ENCODE measurements around the gene CCL25. TPM values are rescaled to one million over a fixed set of nuclear protein-coding genes. Genes with fewer than 3 reads are reported as not detected.
A peak's percentile ranks its signal among the peaks of the same experiment; 100 is the strongest.

Gene CCL25
- polyA plus RNA-seq, 1 of the 3 experiments (the other 2 are of a cell fraction), result not detected

DNA sequence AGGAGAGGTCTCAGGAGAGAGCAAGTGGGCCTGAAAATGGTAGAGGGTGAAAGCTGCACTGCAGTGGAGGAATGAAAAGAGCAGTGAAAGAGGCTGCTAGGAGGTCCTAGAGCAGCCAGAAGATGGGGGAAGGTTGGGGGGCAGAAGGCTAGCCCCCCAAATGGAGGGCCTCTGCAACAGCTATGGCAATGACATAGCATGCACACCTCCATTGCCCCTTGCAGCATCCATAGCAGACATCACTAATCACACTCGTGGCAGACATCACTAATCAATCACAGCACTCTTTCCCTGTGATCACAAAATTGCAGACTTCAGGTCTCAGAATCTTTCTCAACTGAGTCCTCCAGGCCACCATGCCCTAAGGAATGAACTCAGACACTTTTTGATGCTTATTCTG is 21.9 kb downstream of the CCL25 start:
- no peak overlapping the region for H3K27ac ChIP-seq (ENCODE audit: low read depth in 2 of 2, low read length in 1 of 2)
- ChIA-PET POLR2A (no interaction called here), CTCF (no interaction called here)
- no peaks in the 10 kb centered on the region for H3K9me2 ChIP-seq
- no peaks in the 10 kb centered on the region for H3F3A ChIP-seq (replicated peaks; ENCODE audit: insufficient read depth)
- no peak overlapping the region for H3K9ac ChIP-seq
- WGBS (ENCODE audit: low lambda C conversion rate), result 14% methylated on average over 1 of the region's 1 CpG
- no peaks in the 10 kb centered on the region for H3K4me1 ChIP-seq (ENCODE audit: control insufficient read depth in 1 of 2, insufficient read depth in 2 of 2, low read depth in 1 of 2, low read length in 1 of 2)
- TF ChIP-seq MXI1 (IDR thresholded peaks at IDR 0.05; ENCODE audit: low read depth, low read length) (no peak), RAD21 (IDR thresholded peaks at IDR 0.05; ENCODE audit: low read length) (no peak), SMC3 (IDR thresholded peaks at IDR 0.05; ENCODE audit: low read depth, low read length) (no peak), RCOR1 (IDR thresholded peaks at IDR 0.05; ENCODE audit: low read length) (no peak), MEF2A (IDR thresholded peaks at IDR 0.05; ENCODE audit: borderline replicate concordance, low read depth) (no peak), EP300 (IDR thresholded peaks at IDR 0.05; ENCODE audit: borderline replicate concordance in 1 of 2, low read depth in 1 of 2, low read length in 1 of 2) (no peak), FOXJ3 (CRISPR knock-in tag; IDR thresholded peaks at IDR 0.05) (no peak), NRF1 (IDR thresholded peaks at IDR 0.05; ENCODE audit: low read depth, low read length) (no peak), TEAD4 (IDR thresholded peaks at IDR 0.05; ENCODE audit: borderline replicate concordance, insufficient read depth) (no peak)
- TF ChIP-seq, protein P1, sequence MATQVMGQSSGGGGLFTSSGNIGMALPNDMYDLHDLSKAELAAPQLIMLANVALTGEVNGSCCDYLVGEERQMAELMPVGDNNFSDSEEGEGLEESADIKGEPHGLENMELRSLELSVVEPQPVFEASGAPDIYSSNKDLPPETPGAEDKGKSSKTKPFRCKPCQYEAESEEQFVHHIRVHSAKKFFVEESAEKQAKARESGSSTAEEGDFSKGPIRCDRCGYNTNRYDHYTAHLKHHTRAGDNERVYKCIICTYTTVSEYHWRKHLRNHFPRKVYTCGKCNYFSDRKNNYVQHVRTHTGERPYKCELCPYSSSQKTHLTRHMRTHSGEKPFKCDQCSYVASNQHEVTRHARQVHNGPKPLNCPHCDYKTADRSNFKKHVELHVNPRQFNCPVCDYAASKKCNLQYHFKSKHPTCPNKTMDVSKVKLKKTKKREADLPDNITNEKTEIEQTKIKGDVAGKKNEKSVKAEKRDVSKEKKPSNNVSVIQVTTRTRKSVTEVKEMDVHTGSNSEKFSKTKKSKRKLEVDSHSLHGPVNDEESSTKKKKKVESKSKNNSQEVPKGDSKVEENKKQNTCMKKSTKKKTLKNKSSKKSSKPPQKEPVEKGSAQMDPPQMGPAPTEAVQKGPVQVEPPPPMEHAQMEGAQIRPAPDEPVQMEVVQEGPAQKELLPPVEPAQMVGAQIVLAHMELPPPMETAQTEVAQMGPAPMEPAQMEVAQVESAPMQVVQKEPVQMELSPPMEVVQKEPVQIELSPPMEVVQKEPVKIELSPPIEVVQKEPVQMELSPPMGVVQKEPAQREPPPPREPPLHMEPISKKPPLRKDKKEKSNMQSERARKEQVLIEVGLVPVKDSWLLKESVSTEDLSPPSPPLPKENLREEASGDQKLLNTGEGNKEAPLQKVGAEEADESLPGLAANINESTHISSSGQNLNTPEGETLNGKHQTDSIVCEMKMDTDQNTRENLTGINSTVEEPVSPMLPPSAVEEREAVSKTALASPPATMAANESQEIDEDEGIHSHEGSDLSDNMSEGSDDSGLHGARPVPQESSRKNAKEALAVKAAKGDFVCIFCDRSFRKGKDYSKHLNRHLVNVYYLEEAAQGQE (IDR thresholded peaks at IDR 0.05; ENCODE audit: low read depth, low read length), result no peak
- TF ChIP-seq, protein P2, sequence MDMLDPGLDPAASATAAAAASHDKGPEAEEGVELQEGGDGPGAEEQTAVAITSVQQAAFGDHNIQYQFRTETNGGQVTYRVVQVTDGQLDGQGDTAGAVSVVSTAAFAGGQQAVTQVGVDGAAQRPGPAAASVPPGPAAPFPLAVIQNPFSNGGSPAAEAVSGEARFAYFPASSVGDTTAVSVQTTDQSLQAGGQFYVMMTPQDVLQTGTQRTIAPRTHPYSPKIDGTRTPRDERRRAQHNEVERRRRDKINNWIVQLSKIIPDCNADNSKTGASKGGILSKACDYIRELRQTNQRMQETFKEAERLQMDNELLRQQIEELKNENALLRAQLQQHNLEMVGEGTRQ (IDR thresholded peaks at IDR 0.05; ENCODE audit: borderline replicate concordance, low read depth, low read length), result no peak
- TF ChIP-seq, protein P3, sequence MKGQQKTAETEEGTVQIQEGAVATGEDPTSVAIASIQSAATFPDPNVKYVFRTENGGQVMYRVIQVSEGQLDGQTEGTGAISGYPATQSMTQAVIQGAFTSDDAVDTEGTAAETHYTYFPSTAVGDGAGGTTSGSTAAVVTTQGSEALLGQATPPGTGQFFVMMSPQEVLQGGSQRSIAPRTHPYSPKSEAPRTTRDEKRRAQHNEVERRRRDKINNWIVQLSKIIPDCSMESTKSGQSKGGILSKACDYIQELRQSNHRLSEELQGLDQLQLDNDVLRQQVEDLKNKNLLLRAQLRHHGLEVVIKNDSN (IDR thresholded peaks at IDR 0.05; ENCODE audit: borderline replicate concordance, low read depth), result no peak
- TF ChIP-seq, protein P4, sequence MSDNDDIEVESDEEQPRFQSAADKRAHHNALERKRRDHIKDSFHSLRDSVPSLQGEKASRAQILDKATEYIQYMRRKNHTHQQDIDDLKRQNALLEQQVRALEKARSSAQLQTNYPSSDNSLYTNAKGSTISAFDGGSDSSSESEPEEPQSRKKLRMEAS (IDR thresholded peaks at IDR 0.05; ENCODE audit: low read depth), result no peak
- TF ChIP-seq, protein P5, sequence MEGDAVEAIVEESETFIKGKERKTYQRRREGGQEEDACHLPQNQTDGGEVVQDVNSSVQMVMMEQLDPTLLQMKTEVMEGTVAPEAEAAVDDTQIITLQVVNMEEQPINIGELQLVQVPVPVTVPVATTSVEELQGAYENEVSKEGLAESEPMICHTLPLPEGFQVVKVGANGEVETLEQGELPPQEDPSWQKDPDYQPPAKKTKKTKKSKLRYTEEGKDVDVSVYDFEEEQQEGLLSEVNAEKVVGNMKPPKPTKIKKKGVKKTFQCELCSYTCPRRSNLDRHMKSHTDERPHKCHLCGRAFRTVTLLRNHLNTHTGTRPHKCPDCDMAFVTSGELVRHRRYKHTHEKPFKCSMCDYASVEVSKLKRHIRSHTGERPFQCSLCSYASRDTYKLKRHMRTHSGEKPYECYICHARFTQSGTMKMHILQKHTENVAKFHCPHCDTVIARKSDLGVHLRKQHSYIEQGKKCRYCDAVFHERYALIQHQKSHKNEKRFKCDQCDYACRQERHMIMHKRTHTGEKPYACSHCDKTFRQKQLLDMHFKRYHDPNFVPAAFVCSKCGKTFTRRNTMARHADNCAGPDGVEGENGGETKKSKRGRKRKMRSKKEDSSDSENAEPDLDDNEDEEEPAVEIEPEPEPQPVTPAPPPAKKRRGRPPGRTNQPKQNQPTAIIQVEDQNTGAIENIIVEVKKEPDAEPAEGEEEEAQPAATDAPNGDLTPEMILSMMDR (IDR thresholded peaks at IDR 0.05), result no peak
- no peak overlapping the region for H2AFZ ChIP-seq (ENCODE audit: low read depth)
- H3K4me2 ChIP-seq, result no peak overlapping the region
- no peaks in the 10 kb centered on the region for H3K27me3 ChIP-seq (ENCODE audit: insufficient read depth)
- H3K4me3 ChIP-seq (ENCODE audit: low read depth in 2 of 2, low read length in 1 of 2), result no peak overlapping the region
- no peaks in the 10 kb centered on the region for H3K9me3 ChIP-seq
- H3K36me3 ChIP-seq (replicated peaks in 1 of 2; ENCODE audit: control insufficient read depth in 1 of 2, insufficient read depth in 2 of 2, low read length in 1 of 2), result no peaks in the 10 kb centered on the region
- no peaks in the 10 kb centered on the region for H4K20me1 ChIP-seq (ENCODE audit: insufficient read depth)
- peak; percentile 14 for DNase-seq
- no peaks in the 10 kb centered on the region for H3K79me2 ChIP-seq (ENCODE audit: insufficient read depth)

Measured in SK-N-SH (cell line).